GM12878 (cell line): Measurements from ENCODE around the gene CCN5.

Source experiments
- BCL3 ChIP-seq: IDR thresholded peaks from 2 replicates; pipeline ENCODE4 v1.6.1; 2011; ENCODE audit warnings: borderline replicate concordance, low read depth, mild to moderate bottlenecking, moderate library complexity, low read length; ENCODE audit not compliant: insufficient read depth, poor library complexity, severe bottlenecking
- BHLHE40 ChIP-seq, 2 experiments: fragments of 450-650 bp in 1 of 2; IDR thresholded peaks; 2 replicates each; pipeline ENCODE4 v1.6.1; 2011 to 2017; ENCODE audit warnings: low read depth in 2 of 2, borderline replicate concordance in 1 of 2, improper control_type of control experiment in 1 of 2, low read length in 1 of 2, mild to moderate bottlenecking in 1 of 2
- CTCF ChIP-seq, 3 experiments: IDR thresholded peaks in 2 of 3; conservative IDR thresholded peaks in 1 of 3; 2 replicates each; pipeline ENCODE4 v1.5.1; 2011; ENCODE audit warnings: low read depth in 3 of 3, low read length in 3 of 3, mild to moderate bottlenecking in 3 of 3, control low read depth in 2 of 3, moderate library complexity in 2 of 3, inconsistent platforms in 1 of 3, mixed read lengths in 1 of 3; ENCODE audit not compliant: control insufficient read depth in 2 of 3, insufficient read depth in 1 of 3; ENCODE audit errors: extremely low read depth in 1 of 3
- ELK1 ChIP-seq: IDR thresholded peaks from 2 replicates; pipeline ENCODE4 v1.6.1; 2012; ENCODE audit warnings: low read depth, low read length, improper control_type of control experiment
- HCFC1 ChIP-seq: fragments of 150-350 bp; IDR thresholded peaks from 2 replicates; pipeline ENCODE4 v1.6.1; 2014; ENCODE audit warnings: low read length
- HSF1 ChIP-seq: fragments of 150-350 bp; IDR thresholded peaks from 2 replicates; pipeline ENCODE4 v1.6.1; 2014; ENCODE audit warnings: mild to moderate bottlenecking, low read depth, low read length
- MXI1 ChIP-seq: fragments of 150-350 bp; IDR thresholded peaks from 2 replicates; pipeline ENCODE4 v1.6.1; 2011; ENCODE audit warnings: low read depth, mild to moderate bottlenecking, inconsistent platforms, low read length, improper control_type of control experiment
- REST ChIP-seq: IDR thresholded peaks from 2 replicates; pipeline ENCODE4 v1.6.1; 2012; ENCODE audit warnings: mild to moderate bottlenecking, low read depth, low read length
- SRF ChIP-seq, 2 experiments: IDR thresholded peaks; 2 replicates each; pipeline ENCODE4 v1.6.1; 2011; ENCODE audit warnings: low read depth in 2 of 2, low read length in 2 of 2, mild to moderate bottlenecking in 1 of 2, moderate library complexity in 1 of 2
- SUZ12 ChIP-seq: fragments of 200-600 bp; sonication (generic); IDR thresholded peaks from one replicate; pipeline ENCODE4 v1.6.1; 2018; ENCODE audit warnings: antibody characterized with exemption, mild to moderate bottlenecking; ENCODE audit not compliant: unreplicated experiment
- YBX1 ChIP-seq: fragments of 450-650 bp; IDR thresholded peaks from 2 replicates; pipeline ENCODE4 v1.6.1; 2016; ENCODE audit warnings: antibody characterized with exemption

- TF ChIP-seq HCFC1 (no peak), ELK1 (no peak), MXI1 (no peak), YBX1 (no peak), CTCF (IDR thresholded peaks at IDR 0.05 in 2 of 3, conservative IDR thresholded peaks at IDR 0.05 in 1 of 3; ENCODE audit: control insufficient read depth in 2 of 3, extremely low read depth in 1 of 3, insufficient read depth in 1 of 3, low read depth in 3 of 3, low read length in 3 of 3) (no peak), HSF1 (no peak), SUZ12 (no peak), BCL3 (no peak), BHLHE40 (IDR thresholded peaks at IDR 0.05; ENCODE audit: borderline replicate concordance in 1 of 2, low read depth in 2 of 2, low read length in 1 of 2) (no peak), REST (no peak), SRF (IDR thresholded peaks at IDR 0.05; ENCODE audit: low read depth in 2 of 2, low read length in 2 of 2) (no peak)
Measured at GRCh38 chr20:44754554-44754953, 39.4 kb downstream of the CCN5 start.
